Stimulated activated CD8-positive, alpha-beta memory T cell treated with anti-CD3 and anti-CD28 coated beads, Interleukin-7, amount 100 ng/mL, for 4 hours (primary cell): Measurements from ENCODE around the gene SMYD3.
"Not testable (repeated sequence)": the region's sequence is repeated elsewhere in the genome, so short reads cannot be mapped to it uniquely, and the experiment has no call there.

Experiments
- DNase-seq, 2 donors: peaks; one replicate each; pipeline ENCODE4 v3.0.0-alpha.2; 2020; ENCODE audit warnings: low read depth in 2 of 2

Gene SMYD3

GRCh38 chr1:245843101-245843500 lies 664.0 kb downstream of the SMYD3 start:
- no peak for DNase-seq

GRCh38 chr1:245842106-245842505 lies 665.0 kb downstream of the SMYD3 start:
- DNase-seq: no peak

GRCh38 chr1:245840971-245841370 lies 666.1 kb downstream of the SMYD3 start:
- no peak for DNase-seq

GRCh38 chr1:245837718-245838117 lies 669.4 kb downstream of the SMYD3 start:
- DNase-seq: no peak

- no peak for DNase-seq
Measured at GRCh38 chr1:245835386-245835785, 671.7 kb downstream of the SMYD3 start.

- DNase-seq: no peak
Measured at GRCh38 chr1:245834002-245834401, 673.1 kb downstream of the SMYD3 start.

GRCh38 chr1:245832771-245833527 lies 674.1 kb downstream of the SMYD3 start:
- no peak for DNase-seq

GRCh38 chr1:245831518-245831917 lies 675.6 kb downstream of the SMYD3 start:
- DNase-seq: no peak

- no peak for DNase-seq
Measured at GRCh38 chr1:245829826-245830225, 677.3 kb downstream of the SMYD3 start.

- no peak for DNase-seq
Measured at GRCh38 chr1:245829194-245829593, 677.9 kb downstream of the SMYD3 start.

GRCh38 chr1:245827301-245827700 lies 679.8 kb downstream of the SMYD3 start:
- DNase-seq: no peak

- DNase-seq: no peak
Measured at GRCh38 chr1:245825128-245825901, 681.8 kb downstream of the SMYD3 start.

- no peak for DNase-seq
Measured at GRCh38 chr1:245823408-245824147, 683.5 kb downstream of the SMYD3 start.

GRCh38 chr1:245822996-245823395 lies 684.1 kb downstream of the SMYD3 start:
- DNase-seq: no peak

- DNase-seq: not testable (repeated sequence)
Measured at GRCh38 chr1:245818363-245818762, 688.7 kb downstream of the SMYD3 start.

- not testable (repeated sequence) for DNase-seq
Measured at GRCh38 chr1:245816496-245816895, 690.6 kb downstream of the SMYD3 start.

- no peak for DNase-seq
Measured at GRCh38 chr1:245814651-245815050, 692.4 kb downstream of the SMYD3 start.

- no peak for DNase-seq
Measured at GRCh38 chr1:245812278-245812677, 694.8 kb downstream of the SMYD3 start.

- no peak for DNase-seq
Measured at GRCh38 chr1:245810789-245811337, 696.2 kb downstream of the SMYD3 start.

GRCh38 chr1:245810181-245810769 lies 696.8 kb downstream of the SMYD3 start:
- no peak for DNase-seq

GRCh38 chr1:245809361-245809760 lies 697.7 kb downstream of the SMYD3 start:
- no peak for DNase-seq
